CD4-positive, alpha-beta T cell (primary cell): Measurements from ENCODE around the gene GBA3. TPM values are rescaled to one million over a fixed set of nuclear protein-coding genes. Genes with fewer than 3 reads are reported as not detected.

Source experiments
- ATAC-seq: fragments of 200-7000 bp; cut with Tn5 transposase; one replicate; pipeline ENCODE4 v1.10.0; 2022; ENCODE audit warnings: mild to moderate bottlenecking; ENCODE audit not compliant: poor library complexity
- CTCF ChIA-PET: fragments of 350-600 bp; sonication (Branson Sonifier 250); formaldehyde crosslinking; loops from one replicate; lab custom pipeline; 2021; ENCODE audit warnings: antibody characterized with exemption, inconsistent platforms; lab: Charles Lee
- POLR2A ChIA-PET: fragments of 350-600 bp; sonication (Branson Sonifier 250); formaldehyde crosslinking; loops from one replicate; lab custom pipeline; 2021; ENCODE audit warnings: antibody characterized with exemption, inconsistent platforms; lab: Charles Lee
- DNase-seq, 14 experiments: peaks; one replicate each; pipeline ENCODE4 v3.0.0-alpha.2; 2013 to 2020; ENCODE audit warnings: mixed read lengths in 2 of 14
- H3K27ac ChIP-seq, 2 donors: one replicate each; pipeline versions ENCODE4 v1.5.1 to v1.7.0; 2013; ENCODE audit warnings: low read length in 2 of 2, low read depth in 1 of 2, mild to moderate bottlenecking in 1 of 2
- H3K27me3 ChIP-seq, 2 experiments: 1 replicate in 1 of 2; 2 replicates in 1 of 2; pipeline versions ENCODE4 v1.6.1 to v1.7.0; 2013; ENCODE audit warnings: low read length in 2 of 2, control low read depth in 1 of 2, mild to moderate bottlenecking in 1 of 2, moderate library complexity in 1 of 2; ENCODE audit not compliant: insufficient read depth in 2 of 2, control insufficient read depth in 1 of 2
- H3K36me3 ChIP-seq: one replicate; pipeline ENCODE4 v1.6.1; 2013; ENCODE audit warnings: low read length, control low read depth; ENCODE audit not compliant: insufficient read depth
- H3K4me1 ChIP-seq: one replicate; pipeline ENCODE4 v1.6.1; 2013; ENCODE audit warnings: low read length, control low read depth; ENCODE audit not compliant: insufficient read depth
- H3K4me3 ChIP-seq: one replicate; pipeline ENCODE4 v1.5.1; 2013; ENCODE audit warnings: mild to moderate bottlenecking, low read length, moderate library complexity
- H3K9me3 ChIP-seq, 2 experiments: 1 replicate in 1 of 2; 2 replicates in 1 of 2; pipeline versions ENCODE4 v1.6.1 to v1.7.0; 2013; ENCODE audit warnings: low read length in 2 of 2, mild to moderate bottlenecking in 2 of 2, control low read depth in 1 of 2, moderate library complexity in 1 of 2; ENCODE audit not compliant: control insufficient read depth in 1 of 2, insufficient read depth in 1 of 2
- H3K27ac Mint-ChIP-seq: one replicate; pipeline ENCODE4 v1.8.0; 2020; ENCODE audit warnings: mixed read lengths
- H3K27me3 Mint-ChIP-seq: one replicate; pipeline ENCODE4 v1.8.0; 2021; ENCODE audit warnings: mixed read lengths
- H3K36me3 Mint-ChIP-seq: one replicate; pipeline ENCODE4 v1.8.0; 2021; ENCODE audit warnings: low read depth, mixed read lengths
- H3K4me1 Mint-ChIP-seq: one replicate; pipeline ENCODE4 v1.8.0; 2021; ENCODE audit warnings: low read depth, mixed read lengths
- H3K4me3 Mint-ChIP-seq: one replicate; pipeline ENCODE4 v1.8.0; 2020; ENCODE audit warnings: mild to moderate bottlenecking, mixed read lengths
- H3K9me3 Mint-ChIP-seq: one replicate; pipeline ENCODE4 v1.8.0; 2020; ENCODE audit warnings: mixed read lengths
- CTCF ChIP-seq: fragments of 200-600 bp; IDR thresholded peaks from one replicate; pipeline ENCODE4 v1.8.0; 2022; ENCODE audit warnings: antibody characterized with exemption, mild to moderate bottlenecking
- intact Hi-C, 2 experiments: fragments of 100-400 bp; cut with DNase I in 1 of 2; cut with micrococcal nuclease in 1 of 2; formaldehyde crosslinking; loops; one replicate each; pipeline versions ENCODE4 v1.15.1 to v1.9.0; 2023 to 2025; cut with DNase I, micrococcal nuclease
- total RNA-seq, 174 experiments: library from RNA in 2 of 174; stranded (reverse) in 2 of 174; gene quantifications; one replicate each; pipeline ENCODE4 v1.2.3 and lab custom pipeline; 2021 to 2026

GBA3 gene
- total RNA-seq, 2 experiments from 2014 or later = not detected

- Mint-ChIP-seq H3K4me1 (no peaks in the 10 kb centered on the region), H3K27me3 (peaks cover 4% of the 10 kb centered on the region), H3K4me3 (no peak overlapping the region), H3K27ac (no peak overlapping the region), H3K36me3 (no peaks in the 10 kb centered on the region), H3K9me3 (peaks cover 2% of the 10 kb centered on the region)
- CTCF ChIA-PET = no interaction called here
- Histone ChIP-seq H3K27ac (no peak overlapping the region), H3K27me3 (no peaks in the 10 kb centered on the region), H3K4me3 (no peak overlapping the region), H3K9me3 (no peaks in the 10 kb centered on the region), H3K4me1 (no peaks in the 10 kb centered on the region), H3K36me3 (no peaks in the 10 kb centered on the region)
- POLR2A ChIA-PET = no interaction called here
- DNase-seq (no peak), ATAC-seq (no peak)
- no peak for TF ChIP-seq CTCF
- intact Hi-C loops = no loop called here
Measured at GRCh38 chr4:22703912-22704311, 11.2 kb downstream of the GBA3 start.

GRCh38 chr4:22707390-22707789 is 14.7 kb downstream of the GBA3 start:
- Histone ChIP-seq H3K4me1 (no peaks in the 10 kb centered on the region), H3K27me3 (no peaks in the 10 kb centered on the region), H3K4me3 (no peak overlapping the region), H3K36me3 (no peaks in the 10 kb centered on the region), H3K9me3 (no peaks in the 10 kb centered on the region), H3K27ac (no peak overlapping the region)
- intact Hi-C loops = no loop called here
- Mint-ChIP-seq H3K4me3 (no peak overlapping the region), H3K4me1 (no peaks in the 10 kb centered on the region), H3K27ac (no peak overlapping the region), H3K27me3 (peaks cover 4% of the 10 kb centered on the region), H3K36me3 (no peaks in the 10 kb centered on the region), H3K9me3 (no peaks in the 10 kb centered on the region)
- TF ChIP-seq CTCF = no peak
- CTCF ChIA-PET = no interaction called here
- DNase-seq = no peak
- POLR2A ChIA-PET = no interaction called here
- ATAC-seq = no peak

GRCh38 chr4:22708961-22709360 is 16.2 kb downstream of the GBA3 start:
- no peaks in the 10 kb centered on the region for H3K36me3 ChIP-seq
- no peaks in the 10 kb centered on the region for H3K9me3 ChIP-seq
- ATAC-seq (no peak), DNase-seq (no peak)
- no peaks in the 10 kb centered on the region for H3K36me3 Mint-ChIP-seq
- H3K27ac ChIP-seq = no peak overlapping the region
- H3K27ac Mint-ChIP-seq = no peak overlapping the region
- H3K4me3 ChIP-seq = no peak overlapping the region
- no peak for TF ChIP-seq CTCF
- no peaks in the 10 kb centered on the region for H3K4me1 Mint-ChIP-seq
- H3K4me3 Mint-ChIP-seq = no peak overlapping the region
- H3K9me3 Mint-ChIP-seq = no peaks in the 10 kb centered on the region
- intact Hi-C loops = no loop called here
- H3K27me3 Mint-ChIP-seq = peaks cover 4% of the 10 kb centered on the region
- ChIA-PET POLR2A (no interaction called here), CTCF (no interaction called here)
- no peaks in the 10 kb centered on the region for H3K27me3 ChIP-seq
- no peaks in the 10 kb centered on the region for H3K4me1 ChIP-seq
